Glutamatergic neuron (in vitro differentiated cells): ENCODE results near the gene VPS13C. TPM values are rescaled to one million over a fixed set of nuclear protein-coding genes. Genes with fewer than 3 reads are reported as not detected.

Source experiments
- DNase-seq: peaks from one replicate; pipeline ENCODE4 v3.0.0; 2022
- H3K27ac Mint-ChIP-seq: one replicate; pipeline ENCODE4 v1.8.0; 2020; ENCODE audit warnings: mild to moderate bottlenecking, mixed read lengths, inconsistent platforms; ENCODE audit not compliant: unreplicated experiment
- H3K27me3 Mint-ChIP-seq: one replicate; pipeline ENCODE4 v1.8.0; 2020; ENCODE audit warnings: mild to moderate bottlenecking, moderate library complexity, mixed read lengths, inconsistent platforms; ENCODE audit not compliant: unreplicated experiment
- H3K36me3 Mint-ChIP-seq: one replicate; pipeline ENCODE4 v1.8.0; 2020; ENCODE audit warnings: mild to moderate bottlenecking, mixed read lengths, inconsistent platforms; ENCODE audit not compliant: unreplicated experiment
- H3K4me1 Mint-ChIP-seq: one replicate; pipeline ENCODE4 v1.8.0; 2020; ENCODE audit warnings: mild to moderate bottlenecking, low read depth, mixed read lengths, inconsistent platforms; ENCODE audit not compliant: unreplicated experiment
- H3K4me3 Mint-ChIP-seq: one replicate; pipeline ENCODE4 v1.8.0; 2020; ENCODE audit warnings: mild to moderate bottlenecking, mixed read lengths, inconsistent platforms; ENCODE audit not compliant: unreplicated experiment
- H3K9me3 Mint-ChIP-seq: one replicate; pipeline ENCODE4 v1.8.0; 2020; ENCODE audit warnings: mild to moderate bottlenecking, moderate library complexity, mixed read lengths, inconsistent platforms; ENCODE audit not compliant: unreplicated experiment
- CTCF ChIP-seq: fragments of 200-600 bp; sonication (generic); IDR thresholded peaks from one replicate; pipeline ENCODE4 v1.5.0; 2021; ENCODE audit not compliant: partially characterized antibody, unreplicated experiment
- total RNA-seq: library from RNA; stranded (reverse); fragmentation: NEBNext Ultra II Directional; extraction: Animal tissue kit (Norgen Biotek cat#: 25700); gene quantifications from one replicate; pipeline ENCODE4 v1.2.1, GENCODE V29; 2021; ENCODE audit not compliant: unreplicated experiment

The VPS13C gene
- total RNA-seq, 1 donor from 2014 or later = 93.8 TPM

DNA sequence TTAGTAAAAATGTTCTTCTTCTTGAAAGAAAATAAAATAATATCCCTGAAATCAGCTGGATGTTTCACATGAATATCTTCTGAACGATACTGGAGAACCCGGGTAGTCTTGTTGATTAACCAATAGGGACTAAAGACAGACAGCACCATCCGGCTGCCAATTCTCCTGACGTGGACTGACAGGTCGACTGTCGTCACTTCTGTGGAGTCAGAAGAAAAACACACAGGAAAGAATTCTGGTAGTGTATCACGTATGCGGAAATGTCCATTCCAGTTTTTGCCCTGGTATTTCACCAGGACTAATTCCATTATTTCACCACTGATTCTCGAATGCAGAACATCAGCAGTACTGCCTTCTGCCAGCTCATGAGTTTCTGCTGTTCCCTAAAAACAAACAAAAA is 144.6 kb downstream of the VPS13C start:
- H3K27ac Mint-ChIP-seq = no peak overlapping the region
- no peaks in the 10 kb centered on the region for H3K4me1 Mint-ChIP-seq
- no peak for TF ChIP-seq CTCF
- H3K4me3 Mint-ChIP-seq = no peak overlapping the region
- no peaks in the 10 kb centered on the region for H3K9me3 Mint-ChIP-seq
- DNase-seq = no peak
- no peaks in the 10 kb centered on the region for H3K27me3 Mint-ChIP-seq
- H3K36me3 Mint-ChIP-seq = peaks cover 6% of the 10 kb centered on the region

GRCh38 chr15:61910839-61911369 is 149.3 kb downstream of the VPS13C start:
- H3K4me1 Mint-ChIP-seq = no peaks in the 10 kb centered on the region
- H3K4me3 Mint-ChIP-seq = no peak overlapping the region
- no peak overlapping the region for H3K27ac Mint-ChIP-seq
- peaks cover 6% of the 10 kb centered on the region for H3K36me3 Mint-ChIP-seq
- no peak for DNase-seq
- TF ChIP-seq CTCF = no peak
- no peaks in the 10 kb centered on the region for H3K9me3 Mint-ChIP-seq
- no peaks in the 10 kb centered on the region for H3K27me3 Mint-ChIP-seq

DNA sequence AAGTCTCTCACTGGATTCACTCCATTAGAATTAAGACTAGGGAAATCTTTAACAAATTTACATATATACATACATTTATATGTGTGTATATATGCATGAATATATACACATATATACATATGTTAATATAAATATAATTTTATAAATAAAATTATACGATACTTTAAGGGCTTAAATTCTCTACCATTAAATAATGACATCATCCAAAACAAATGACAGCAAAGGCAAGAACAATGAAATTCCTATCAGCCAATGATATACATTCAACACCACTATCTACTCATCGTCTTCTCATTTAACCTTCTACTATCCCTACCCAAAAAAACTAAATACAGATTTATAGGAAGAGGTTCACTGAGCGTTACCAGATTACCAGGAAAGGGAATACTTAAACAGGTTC is 152.0 kb downstream of the VPS13C start:
- no peak for TF ChIP-seq CTCF
- Mint-ChIP-seq H3K36me3 (no peaks in the 10 kb centered on the region), H3K4me1 (no peaks in the 10 kb centered on the region), H3K9me3 (no peaks in the 10 kb centered on the region), H3K27ac (no peak overlapping the region), H3K4me3 (no peak overlapping the region), H3K27me3 (no peaks in the 10 kb centered on the region)
- DNase-seq = no peak

- DNase-seq = no peak
- no peak for TF ChIP-seq CTCF
- no peaks in the 10 kb centered on the region for H3K4me1 Mint-ChIP-seq
- no peak overlapping the region for H3K27ac Mint-ChIP-seq
- H3K36me3 Mint-ChIP-seq = no peaks in the 10 kb centered on the region
- peaks cover 2% of the 10 kb centered on the region for H3K27me3 Mint-ChIP-seq
- no peaks in the 10 kb centered on the region for H3K9me3 Mint-ChIP-seq
- no peak overlapping the region for H3K4me3 Mint-ChIP-seq
Observed at GRCh38 chr15:61907753-61908086, 152.5 kb downstream of the VPS13C start.

- H3K36me3 Mint-ChIP-seq = peaks cover 5% of the 10 kb centered on the region
- no peak for DNase-seq
- H3K27ac Mint-ChIP-seq = no peak overlapping the region
- H3K27me3 Mint-ChIP-seq = peaks cover 2% of the 10 kb centered on the region
- H3K9me3 Mint-ChIP-seq = no peaks in the 10 kb centered on the region
- H3K4me3 Mint-ChIP-seq = no peak overlapping the region
- no peak for TF ChIP-seq CTCF
- H3K4me1 Mint-ChIP-seq = no peaks in the 10 kb centered on the region
Observed at GRCh38 chr15:61906961-61907752, 153.1 kb downstream of the VPS13C start.
